ENCODE measurements around the gene AMBP. TPM values are rescaled to one million over a fixed set of nuclear protein-coding genes. Genes with fewer than 3 reads are reported as not detected.

Gene AMBP
- total and polyA plus RNA-seq, 2 experiments from 2014 or later = not detected

GRCh38 chr9:114061830-114062474 is 16.1 kb downstream of the AMBP start:
- H2AFZ ChIP-seq = no peak overlapping the region
- H3K36me3 ChIP-seq (ENCODE audit: low read depth) = no peaks in the 10 kb centered on the region
- WGBS, 2 experiments (ENCODE audit: low coverage in 1 of 2, low lambda C conversion rate in 2 of 2, missing lambda C conversion rate in 2 of 2) = 78 to 85% methylated on average over 4 of the region's 4 CpGs
- DNase-seq = no peak
- H3K79me2 ChIP-seq (ENCODE audit: insufficient read depth) = no peaks in the 10 kb centered on the region
- H3K9me3 ChIP-seq (ENCODE audit: low read depth) = no peaks in the 10 kb centered on the region
- H3F3A ChIP-seq (ENCODE audit: insufficient read depth) = no peaks in the 10 kb centered on the region
- no peaks in the 10 kb centered on the region for H3K4me1 ChIP-seq (ENCODE audit: insufficient read depth)
- no peaks in the 10 kb centered on the region for H3K9me2 ChIP-seq (ENCODE audit: insufficient read depth)
- H3K4me3 ChIP-seq = no peak overlapping the region
- H3K4me2 ChIP-seq (ENCODE audit: unreplicated experiment) = no peak overlapping the region
- H4K20me1 ChIP-seq (ENCODE audit: insufficient read depth) = no peaks in the 10 kb centered on the region
- TF ChIP-seq EZH2phosphoT487 (IDR thresholded peaks at IDR 0.05; ENCODE audit: insufficient read depth, low read depth) (no peak), EZH2 (IDR thresholded peaks at IDR 0.05; ENCODE audit: insufficient read depth, poor library complexity, severe bottlenecking) (no peak)
- in situ Hi-C loops (cut with MboI) = no loop called here
- H3K27ac ChIP-seq = no peak overlapping the region
- no peak overlapping the region for H3K9ac ChIP-seq
- H3K27me3 ChIP-seq (replicated peaks; ENCODE audit: insufficient read depth) = peaks cover 6% of the 10 kb centered on the region; the same call in 1 of the 2 replicates

- no peaks in the 10 kb centered on the region for H3K79me2 ChIP-seq (ENCODE audit: insufficient read depth)
These were observed 16.8 kb downstream of the AMBP start for GRCh38 chr9:114061292-114061691.

DNA sequence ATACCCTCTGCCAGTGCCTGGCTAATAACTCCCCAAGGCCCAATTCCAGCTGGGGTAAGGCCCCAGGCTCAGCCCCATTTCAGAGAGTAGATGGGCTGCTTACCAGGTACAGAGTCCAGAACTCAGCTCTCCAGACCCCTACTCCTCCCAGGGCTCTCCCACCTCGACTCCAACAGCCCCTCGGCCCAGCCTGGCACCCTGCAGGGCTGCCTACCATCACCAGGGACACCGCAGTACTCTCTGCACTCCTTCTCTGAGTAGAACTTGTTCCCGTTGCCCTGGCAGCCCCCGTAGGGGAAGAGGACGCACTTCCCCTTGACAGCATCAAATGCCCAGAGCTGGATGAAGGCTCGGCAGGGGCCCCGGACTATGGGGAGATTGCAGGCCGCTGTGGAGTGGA is 17.4 kb downstream of the AMBP start:
- H3K27me3 ChIP-seq (replicated peaks; ENCODE audit: insufficient read depth) = peaks cover 6% of the 10 kb centered on the region; the same call in 1 of the 2 replicates
- TF ChIP-seq EZH2phosphoT487 (IDR thresholded peaks at IDR 0.05; ENCODE audit: insufficient read depth, low read depth) = no peak
- TF ChIP-seq EZH2 (IDR thresholded peaks at IDR 0.05; ENCODE audit: insufficient read depth, poor library complexity, severe bottlenecking) = no peak
- H2AFZ ChIP-seq = no peak overlapping the region
- no peaks in the 10 kb centered on the region for H4K20me1 ChIP-seq (ENCODE audit: insufficient read depth)
- H3F3A ChIP-seq (ENCODE audit: insufficient read depth) = no peaks in the 10 kb centered on the region
- H3K4me1 ChIP-seq (ENCODE audit: insufficient read depth) = no peaks in the 10 kb centered on the region
- H3K4me3 ChIP-seq = no peak overlapping the region
- H3K9me2 ChIP-seq (ENCODE audit: insufficient read depth) = no peaks in the 10 kb centered on the region
- no peak overlapping the region for H3K9ac ChIP-seq
- H3K9me3 ChIP-seq (ENCODE audit: low read depth) = no peaks in the 10 kb centered on the region
- no peak for DNase-seq
- no peak overlapping the region for H3K4me2 ChIP-seq (ENCODE audit: unreplicated experiment)
- H3K27ac ChIP-seq = no peak overlapping the region
- no peaks in the 10 kb centered on the region for H3K79me2 ChIP-seq (ENCODE audit: insufficient read depth)
- H3K36me3 ChIP-seq (ENCODE audit: low read depth) = no peaks in the 10 kb centered on the region
- 57 to 60% methylated on average over 9 of the region's 9 CpGs for WGBS, 2 experiments (ENCODE audit: low coverage in 1 of 2, low lambda C conversion rate in 2 of 2, missing lambda C conversion rate in 2 of 2)
- in situ Hi-C loops (cut with MboI) = no loop called here

More at GRCh38 chr9:114061292-114061691, 16.8 kb downstream of the AMBP start:
- H3K4me1 ChIP-seq (ENCODE audit: insufficient read depth) = no peaks in the 10 kb centered on the region
- H3K9me3 ChIP-seq (ENCODE audit: low read depth) = no peaks in the 10 kb centered on the region
- DNase-seq = no peak
- no peak overlapping the region for H3K4me2 ChIP-seq (ENCODE audit: unreplicated experiment)
- no peaks in the 10 kb centered on the region for H3K9me2 ChIP-seq (ENCODE audit: insufficient read depth)
- no peaks in the 10 kb centered on the region for H3K36me3 ChIP-seq (ENCODE audit: low read depth)
- H2AFZ ChIP-seq = no peak overlapping the region
- no peak for TF ChIP-seq EZH2 (IDR thresholded peaks at IDR 0.05; ENCODE audit: insufficient read depth, poor library complexity, severe bottlenecking)
- no peak for TF ChIP-seq EZH2phosphoT487 (IDR thresholded peaks at IDR 0.05; ENCODE audit: insufficient read depth, low read depth)
- H3K4me3 ChIP-seq = no peak overlapping the region
- no peaks in the 10 kb centered on the region for H3F3A ChIP-seq (ENCODE audit: insufficient read depth)
- H3K9ac ChIP-seq = no peak overlapping the region
- peaks cover 6% of the 10 kb centered on the region; the same call in 1 of the 2 replicates for H3K27me3 ChIP-seq (replicated peaks; ENCODE audit: insufficient read depth)
- no peaks in the 10 kb centered on the region for H4K20me1 ChIP-seq (ENCODE audit: insufficient read depth)
- WGBS, 2 experiments (ENCODE audit: low coverage in 1 of 2, low lambda C conversion rate in 2 of 2, missing lambda C conversion rate in 2 of 2) = 84 to 90% methylated on average over 12 of the region's 12 CpGs
- in situ Hi-C loops (cut with MboI) = no loop called here
- H3K27ac ChIP-seq = no peak overlapping the region

DNA sequence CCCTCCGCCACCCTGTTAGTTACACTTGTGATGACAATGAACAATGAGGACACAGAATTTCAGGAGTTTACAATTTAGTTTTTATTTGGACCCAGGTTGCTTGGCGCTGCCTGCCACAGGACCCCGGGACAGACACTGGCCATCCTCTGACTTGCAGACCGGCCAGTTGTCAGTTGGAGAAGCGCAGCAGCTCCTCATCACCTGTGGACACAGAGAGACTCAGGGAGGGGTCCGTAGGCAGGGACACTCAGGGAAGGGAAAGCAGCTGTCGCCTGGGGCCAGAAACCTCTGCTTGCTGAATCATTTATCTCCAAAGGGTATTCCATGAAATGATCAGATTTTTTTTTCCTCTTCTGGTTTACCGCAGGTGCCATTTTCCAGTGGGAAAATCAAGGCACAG is 18.0 kb downstream of the AMBP start:
- TF ChIP-seq EZH2phosphoT487 (IDR thresholded peaks at IDR 0.05; ENCODE audit: insufficient read depth, low read depth) = no peak
- TF ChIP-seq EZH2 (IDR thresholded peaks at IDR 0.05; ENCODE audit: insufficient read depth, poor library complexity, severe bottlenecking) = no peak
- no peak overlapping the region for H2AFZ ChIP-seq
- no peaks in the 10 kb centered on the region for H3K79me2 ChIP-seq (ENCODE audit: insufficient read depth)
- no peaks in the 10 kb centered on the region for H3K4me1 ChIP-seq (ENCODE audit: insufficient read depth)
- no peaks in the 10 kb centered on the region for H3K9me3 ChIP-seq (ENCODE audit: low read depth)
- H4K20me1 ChIP-seq (ENCODE audit: insufficient read depth) = no peaks in the 10 kb centered on the region
- no peak for DNase-seq
- no peak overlapping the region for H3K4me3 ChIP-seq
- no peaks in the 10 kb centered on the region for H3K9me2 ChIP-seq (ENCODE audit: insufficient read depth)
- H3K9ac ChIP-seq = no peak overlapping the region
- H3K36me3 ChIP-seq (ENCODE audit: low read depth) = no peaks in the 10 kb centered on the region
- H3F3A ChIP-seq (ENCODE audit: insufficient read depth) = no peaks in the 10 kb centered on the region
- no peak overlapping the region for H3K4me2 ChIP-seq (ENCODE audit: unreplicated experiment)
- WGBS, 2 experiments (ENCODE audit: low coverage in 1 of 2, low lambda C conversion rate in 2 of 2, missing lambda C conversion rate in 2 of 2) = 92 to 93% methylated on average over 8 of the region's 8 CpGs
- in situ Hi-C loops (cut with MboI) = no loop called here
- H3K27ac ChIP-seq = no peak overlapping the region
- peaks cover 6% of the 10 kb centered on the region; the same call in 1 of the 2 replicates for H3K27me3 ChIP-seq (replicated peaks; ENCODE audit: insufficient read depth)
